Lung (tissue), 12 donors: Measurements from ENCODE around the gene PDGFC. TPM values are rescaled to one million over a fixed set of nuclear protein-coding genes. Genes with fewer than 3 reads are reported as not detected.

Source experiments
- ATAC-seq: fragments of 200-7000 bp; cut with Tn5 transposase; one replicate; pipeline ENCODE4 v1.9.1; 2020; ENCODE audit warnings: moderate number of reproducible peaks; ENCODE audit not compliant: insufficient read depth, low FRiP score
- DNase-seq, 3 donors: peaks; one replicate each; pipeline ENCODE4 v3.0.0-alpha.2; 2013 to 2017
- H3K27ac ChIP-seq, 2 donors: one replicate each; pipeline ENCODE4 v1.5.1; 2013; ENCODE audit warnings: mild to moderate bottlenecking in 2 of 2, moderate library complexity in 2 of 2, control low read depth in 1 of 2, inconsistent platforms in 1 of 2, low read depth in 1 of 2, low read length in 1 of 2
- H3K27me3 ChIP-seq, 3 donors: one replicate each; pipeline ENCODE4 v1.5.1; 2013; ENCODE audit warnings: low read length in 2 of 3; ENCODE audit not compliant: control insufficient read depth in 3 of 3, insufficient read depth in 3 of 3
- H3K36me3 ChIP-seq, 4 donors: one replicate each; pipeline ENCODE4 v1.5.1; 2013; ENCODE audit warnings: low read length in 4 of 4, mild to moderate bottlenecking in 1 of 4, moderate library complexity in 1 of 4; ENCODE audit not compliant: control insufficient read depth in 4 of 4, insufficient read depth in 4 of 4
- H3K4me1 ChIP-seq, 5 donors: one replicate each; pipeline ENCODE4 v1.5.1; 2013; ENCODE audit warnings: low read length in 5 of 5, mild to moderate bottlenecking in 2 of 5, moderate library complexity in 1 of 5; ENCODE audit not compliant: control insufficient read depth in 5 of 5, insufficient read depth in 5 of 5
- H3K4me3 ChIP-seq: one replicate; pipeline ENCODE4 v1.5.1; 2013; ENCODE audit warnings: mild to moderate bottlenecking, control low read depth, moderate library complexity
- H3K9ac ChIP-seq, 2 donors: one replicate each; pipeline ENCODE4 v1.5.1; 2013; ENCODE audit warnings: low read length in 2 of 2, control low read depth in 1 of 2; ENCODE audit not compliant: insufficient read depth in 1 of 2
- H3K9me3 ChIP-seq, 4 donors: one replicate each; pipeline ENCODE4 v1.5.1; 2013; ENCODE audit warnings: low read length in 3 of 4, mild to moderate bottlenecking in 1 of 4, moderate library complexity in 1 of 4; ENCODE audit not compliant: control insufficient read depth in 4 of 4, insufficient read depth in 3 of 4
- WGBS, 2 donors: extraction: QIAGEN DNeasy Blood & Tissue Kit; methylation state at CpG; one replicate each; pipeline ENCODE4 v1.1.7; 2013; 5-methylcytosine and 5-hydroxymethylcytosine counted together
- polyA plus RNA-seq, 2 donors: library from polyadenylated mRNA; stranded (reverse); fragments of 200-250 nt; gene quantifications; one replicate each; pipeline ENCODE4 v1.2.1, GENCODE V29; 2013
- total RNA-seq, 2 donors: library from RNA; depleted of rRNA in 1 of 2; stranded (reverse); fragments of >200 nt in 1 of 2; gene quantifications; one replicate each; pipeline ENCODE4 v1.2.1, GENCODE V29; 2014 to 2021
- TF ChIP-seq, protein P1 (sequence below): IDR thresholded peaks from 2 replicates; pipeline ENCODE4 v1.5.1; 2012; ENCODE audit warnings: mild to moderate bottlenecking; ENCODE audit errors: control extremely low read depth, extremely low read depth
- donor health status: control.
- donor health status: control.
- donor health status: Bipolar disorder and iron deficiency.
- donor health status: healthy.
- donor health status: DM: yes; HTN: yes; CAD: no.

PDGFC gene
- total and polyA plus RNA-seq, 4 donors = 4.5 to 56.0 (median 11.7) TPM

DNA sequence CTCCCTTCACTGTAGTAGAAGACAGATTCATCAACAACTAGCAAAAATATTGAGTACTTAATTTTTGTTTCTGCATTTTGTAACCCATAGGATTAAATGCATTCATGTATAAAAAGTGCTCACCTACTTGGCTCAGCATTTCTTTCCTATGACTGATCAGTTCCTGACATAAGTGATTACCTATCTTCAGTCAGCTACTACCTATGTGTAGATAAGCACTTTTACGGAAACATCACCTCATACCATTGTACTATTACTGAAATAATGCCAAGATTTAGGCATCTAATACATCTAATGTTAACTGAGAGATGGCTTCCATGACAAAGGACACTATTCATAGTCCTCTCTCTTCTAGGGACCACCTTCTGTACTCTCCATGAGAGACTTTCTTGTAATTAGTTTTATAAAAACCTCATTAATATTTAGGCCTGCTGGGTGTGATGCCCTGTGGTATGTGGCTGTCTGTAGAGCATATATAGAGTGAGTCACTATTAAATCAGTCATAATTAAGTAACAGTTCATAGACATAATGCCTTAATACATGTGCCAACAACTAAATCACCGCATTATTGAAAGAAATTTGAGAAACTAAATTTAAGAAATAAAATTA is 147.0 kb downstream of the PDGFC start:
- Histone ChIP-seq H3K4me3 (no peak overlapping the region), H3K9ac (no peak overlapping the region), H3K9me3 (no peaks in the 10 kb centered on the region), H3K4me1 (peaks cover 0 to 6% (median 0%) of the 10 kb centered on the region in 5 donors), H3K27me3 (no peaks in the 10 kb centered on the region), H3K36me3 (no peaks in the 10 kb centered on the region), H3K27ac (no peak overlapping the region)
- WGBS, 2 donors = 95 to 97% methylated on average over 2 of the region's 2 CpGs
- no peak for ATAC-seq
- DNase-seq = no peak
- TF ChIP-seq, protein P1, sequence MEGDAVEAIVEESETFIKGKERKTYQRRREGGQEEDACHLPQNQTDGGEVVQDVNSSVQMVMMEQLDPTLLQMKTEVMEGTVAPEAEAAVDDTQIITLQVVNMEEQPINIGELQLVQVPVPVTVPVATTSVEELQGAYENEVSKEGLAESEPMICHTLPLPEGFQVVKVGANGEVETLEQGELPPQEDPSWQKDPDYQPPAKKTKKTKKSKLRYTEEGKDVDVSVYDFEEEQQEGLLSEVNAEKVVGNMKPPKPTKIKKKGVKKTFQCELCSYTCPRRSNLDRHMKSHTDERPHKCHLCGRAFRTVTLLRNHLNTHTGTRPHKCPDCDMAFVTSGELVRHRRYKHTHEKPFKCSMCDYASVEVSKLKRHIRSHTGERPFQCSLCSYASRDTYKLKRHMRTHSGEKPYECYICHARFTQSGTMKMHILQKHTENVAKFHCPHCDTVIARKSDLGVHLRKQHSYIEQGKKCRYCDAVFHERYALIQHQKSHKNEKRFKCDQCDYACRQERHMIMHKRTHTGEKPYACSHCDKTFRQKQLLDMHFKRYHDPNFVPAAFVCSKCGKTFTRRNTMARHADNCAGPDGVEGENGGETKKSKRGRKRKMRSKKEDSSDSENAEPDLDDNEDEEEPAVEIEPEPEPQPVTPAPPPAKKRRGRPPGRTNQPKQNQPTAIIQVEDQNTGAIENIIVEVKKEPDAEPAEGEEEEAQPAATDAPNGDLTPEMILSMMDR = no peak

GRCh38 chr4:156820931-156821330 is 150.7 kb downstream of the PDGFC start:
- no peaks in the 10 kb centered on the region for H3K27me3 ChIP-seq
- no peak overlapping the region for H3K27ac ChIP-seq
- peaks cover 0 to 2% (median 0%) of the 10 kb centered on the region in 4 donors for H3K9me3 ChIP-seq
- H3K4me3 ChIP-seq = no peak overlapping the region
- H3K4me1 ChIP-seq = peaks cover 0 to 5% (median 0%) of the 10 kb centered on the region in 5 donors
- TF ChIP-seq, protein P1 = no peak
- H3K36me3 ChIP-seq = no peaks in the 10 kb centered on the region
- H3K9ac ChIP-seq = no peak overlapping the region
- ATAC-seq = no peak
- 73 to 78% methylated on average over 3 of the region's 3 CpGs for WGBS, 2 donors
- DNase-seq = no peak

DNA sequence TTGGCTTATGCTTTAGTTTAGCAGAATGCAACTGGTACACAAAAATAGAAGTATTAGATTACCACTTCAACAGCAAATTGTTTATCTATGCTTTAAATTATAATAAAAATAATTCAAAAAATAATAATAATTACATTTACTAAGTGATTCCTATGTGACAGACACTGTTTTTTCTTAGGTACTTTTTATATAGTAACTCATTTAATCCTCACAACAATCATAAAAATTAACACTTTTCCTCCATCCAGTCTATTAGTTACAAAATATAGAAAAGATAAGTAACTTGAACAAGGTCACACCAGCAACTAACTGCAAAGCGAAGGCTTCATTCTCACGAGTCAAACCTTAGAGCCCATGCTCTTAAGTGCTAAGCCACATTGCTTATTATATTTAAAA is 155.2 kb downstream of the PDGFC start:
- Histone ChIP-seq H3K4me3 (no peak overlapping the region), H3K27me3 (no peaks in the 10 kb centered on the region), H3K4me1 (peaks cover 0 to 7% (median 0%) of the 10 kb centered on the region in 5 donors), H3K9me3 (peaks cover 0 to 2% (median 0%) of the 10 kb centered on the region in 4 donors), H3K27ac (no peak overlapping the region), H3K36me3 (no peaks in the 10 kb centered on the region), H3K9ac (no peak overlapping the region)
- DNase-seq (no peak), ATAC-seq (no peak)
- TF ChIP-seq, protein P1 = no peak
- WGBS, 2 donors = 76 to 84% methylated on average over 2 of the region's 2 CpGs
